Frontal cortex (tissue), 4 donors: ENCODE data around the gene SLC39A7. TPM values are rescaled to one million over a fixed set of nuclear protein-coding genes. Genes with fewer than 3 reads are reported as not detected.
"Not testable (repeated sequence)": the region's sequence is repeated elsewhere in the genome, so short reads cannot be mapped to it uniquely, and the experiment has no call there.

Experiments used
- DNase-seq, 2 donors: peaks; one replicate each; pipeline ENCODE4 v3.0.0; 2012; ENCODE audit warnings: low spot score in 2 of 2
- FAIRE-seq: peaks from 2 replicates; lab custom pipeline; 2012; peaks lifted over from hg19 to GRCh38; lab: Jason Lieb, UNC
- total RNA-seq: library from RNA; depleted of rRNA; stranded (reverse); fragments of >200 nt; gene quantifications from one replicate; pipeline ENCODE4 v1.2.3, GENCODE V29; 2014
- donor health status: control.
- donor health status: control.
- donor health status: control.

SLC39A7 gene
- total RNA-seq, 1 donor from 2014 or later = 36.3 TPM

DNA sequence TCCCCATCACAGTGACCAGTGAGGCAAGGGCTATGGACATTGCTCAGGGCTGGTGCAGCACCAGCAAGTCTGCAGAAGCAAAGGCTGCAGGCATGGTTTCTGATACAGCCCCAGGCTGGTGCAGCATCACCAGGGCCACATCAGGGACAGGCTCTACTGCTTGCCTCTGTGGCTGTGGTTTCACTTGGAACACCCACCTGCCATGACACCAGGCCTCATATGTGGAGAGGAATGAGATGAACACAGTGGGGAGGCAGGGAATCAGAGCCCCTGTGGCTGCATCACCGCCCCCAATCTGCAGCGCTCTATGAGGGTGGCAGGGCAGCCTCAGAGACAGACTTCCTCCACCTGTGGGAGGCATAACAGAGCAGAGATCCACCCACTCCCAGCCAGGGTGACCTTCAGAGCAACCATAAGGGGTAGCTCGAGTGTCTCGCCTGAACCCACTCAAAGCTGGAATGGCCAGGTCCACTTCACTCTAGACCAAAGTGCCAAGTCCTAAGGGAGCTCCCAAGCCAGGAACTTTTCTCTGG, 15.5 kb downstream of the SLC39A7 start:
- no peak for DNase-seq
- FAIRE-seq = no peak

DNA sequence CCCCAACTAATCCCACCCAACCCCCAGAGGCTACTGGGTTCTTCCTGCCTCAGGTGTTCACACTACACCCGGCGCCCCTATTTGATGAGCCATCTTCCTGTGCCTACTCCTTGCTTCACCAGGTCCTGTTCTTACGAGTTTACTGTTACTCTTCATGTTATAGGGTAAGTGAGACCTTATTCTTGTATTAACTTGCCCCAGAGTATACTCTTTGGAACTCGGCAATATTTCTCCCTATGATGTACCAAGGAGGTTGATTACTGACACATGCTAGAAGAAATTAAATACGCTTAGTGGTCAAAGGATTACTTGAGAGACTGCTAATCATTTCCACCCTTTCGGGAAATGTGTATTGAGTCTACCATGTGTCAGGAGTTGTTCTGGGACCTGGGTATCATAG, 16.6 kb downstream of the SLC39A7 start:
- FAIRE-seq (no peak), DNase-seq (no peak)

DNA sequence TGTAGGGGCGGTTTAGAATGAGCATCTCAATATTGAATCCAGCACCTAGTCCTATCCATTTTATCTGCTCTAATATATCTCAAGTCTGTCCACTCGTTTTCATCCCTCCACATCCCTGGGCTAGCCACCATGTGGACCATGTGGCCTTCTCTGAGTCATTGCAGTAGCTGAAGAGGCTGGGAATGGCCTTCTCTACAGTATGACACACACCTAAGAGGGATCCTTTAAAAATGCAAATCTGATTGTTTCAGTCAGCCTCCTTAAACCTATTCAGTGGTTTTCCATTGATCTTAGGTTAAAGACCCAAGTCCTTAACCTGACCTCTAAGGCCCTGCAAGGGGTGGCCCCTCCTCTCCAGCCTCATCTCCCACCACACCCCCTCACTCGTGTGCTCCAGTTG, 17.0 kb downstream of the SLC39A7 start:
- FAIRE-seq (no peak), DNase-seq (no peak)

DNA sequence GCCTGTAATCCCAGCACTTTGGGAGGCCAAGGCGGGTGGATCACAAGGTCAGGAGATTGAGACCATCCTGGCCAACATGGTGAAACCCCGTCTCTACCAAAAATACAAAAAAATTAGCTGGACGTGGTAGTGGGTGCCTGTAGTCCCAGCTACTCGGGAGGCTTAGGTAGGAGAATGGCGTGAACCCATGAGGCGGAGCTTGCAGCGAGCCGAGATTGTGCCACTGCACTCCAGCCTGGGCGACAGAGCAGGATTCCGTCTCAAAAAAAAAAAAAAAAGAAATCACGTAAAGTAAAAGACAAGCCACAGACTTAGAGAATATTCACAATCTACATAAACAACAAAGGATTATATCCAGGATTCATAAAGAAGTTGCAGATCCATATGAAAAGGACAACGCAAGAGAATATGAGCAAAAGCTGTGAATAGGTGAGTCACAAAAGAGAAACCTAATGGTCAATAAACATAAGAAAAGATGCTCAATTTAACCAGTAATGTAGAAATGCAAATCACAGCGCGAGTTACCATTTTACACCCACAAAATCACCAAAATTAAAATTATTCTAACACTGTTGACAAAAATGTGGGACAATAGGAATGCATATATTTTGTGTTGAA, 25.9 kb downstream of the SLC39A7 start:
- DNase-seq, FAIRE-seq: not testable (repeated sequence)

DNA sequence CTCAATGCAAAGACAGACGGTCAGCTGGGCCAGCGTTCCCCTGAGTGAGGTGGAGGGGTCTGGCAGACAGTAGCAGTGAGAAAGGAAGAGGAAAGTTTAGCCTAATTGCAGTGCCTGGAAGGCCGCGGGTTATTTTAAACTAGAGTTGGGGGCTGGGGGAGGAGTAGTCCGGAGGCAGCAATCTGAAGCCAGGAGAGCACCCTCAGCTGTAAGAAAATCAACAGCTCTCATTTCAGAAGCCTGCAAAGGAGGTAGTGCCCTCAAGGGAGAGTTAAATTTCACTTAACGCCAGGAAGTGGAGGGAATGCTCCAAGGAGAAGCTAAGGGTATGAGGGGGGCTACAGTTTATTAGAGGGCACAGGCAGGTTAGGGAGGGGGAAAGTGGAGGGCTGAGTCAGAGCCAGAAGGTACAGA, 34.6 kb downstream of the SLC39A7 start:
- no peak for FAIRE-seq
- DNase-seq = no peak

DNA sequence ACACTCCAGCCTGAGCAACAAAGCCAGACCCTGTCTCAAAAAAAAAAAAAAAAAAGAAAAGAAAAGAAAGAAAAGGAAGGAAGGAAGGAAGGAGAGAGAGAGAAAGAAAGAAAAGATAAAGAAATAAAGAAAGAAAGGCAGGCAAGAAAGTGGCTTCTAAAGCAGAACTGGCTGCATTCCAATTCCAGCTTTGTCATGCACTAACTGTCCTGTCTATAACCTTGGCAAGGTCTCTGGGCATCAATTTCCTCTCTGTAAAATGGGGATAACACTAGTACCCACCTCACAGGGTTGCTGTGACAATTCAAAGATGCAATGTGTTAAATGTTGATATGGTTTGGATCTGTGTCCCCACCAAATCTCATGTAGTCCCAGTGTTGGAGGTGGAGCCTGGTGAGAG, 35.7 kb downstream of the SLC39A7 start:
- FAIRE-seq = no peak
- no peak for DNase-seq

DNA sequence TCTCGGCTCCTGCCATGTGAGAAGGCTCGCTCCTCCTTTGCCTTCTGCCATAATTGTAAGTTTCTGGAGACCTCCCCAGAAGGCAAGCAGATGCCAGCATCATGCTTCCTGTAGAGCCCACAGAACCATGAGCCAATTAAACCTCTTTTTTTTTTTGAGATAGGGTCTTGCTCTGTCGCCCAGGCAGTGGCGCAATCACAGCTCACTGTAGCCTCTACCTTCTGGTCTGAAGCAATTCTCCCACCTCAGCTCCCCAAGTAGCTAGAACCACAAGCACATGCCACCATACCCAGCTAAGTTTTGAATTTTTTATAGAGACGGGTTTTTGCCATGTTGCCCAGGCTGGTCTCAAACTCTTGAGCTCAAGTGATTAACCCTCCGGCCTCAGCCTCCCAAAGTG, 36.2 kb downstream of the SLC39A7 start:
- no peak for FAIRE-seq
- DNase-seq = no peak

DNA sequence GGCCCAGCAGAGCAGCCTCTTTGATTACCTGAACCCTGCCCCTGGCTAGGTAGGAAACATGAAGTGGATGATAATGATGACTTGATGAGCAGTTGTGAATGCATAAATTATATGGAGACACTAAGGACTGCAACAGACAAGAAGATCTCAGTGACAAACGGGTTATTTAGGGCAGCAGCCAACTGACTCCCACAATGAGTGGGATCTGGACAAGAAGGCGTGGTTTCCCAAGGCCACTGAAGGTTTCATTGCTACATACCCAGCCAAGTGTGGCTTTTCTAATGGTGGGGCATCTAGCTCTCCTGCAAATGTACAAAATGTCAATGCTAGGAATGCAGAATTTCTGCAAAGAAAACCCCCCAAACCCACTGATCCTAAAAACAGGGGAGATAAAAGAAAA, 37.1 kb downstream of the SLC39A7 start:
- DNase-seq = no peak
- no peak for FAIRE-seq

DNA sequence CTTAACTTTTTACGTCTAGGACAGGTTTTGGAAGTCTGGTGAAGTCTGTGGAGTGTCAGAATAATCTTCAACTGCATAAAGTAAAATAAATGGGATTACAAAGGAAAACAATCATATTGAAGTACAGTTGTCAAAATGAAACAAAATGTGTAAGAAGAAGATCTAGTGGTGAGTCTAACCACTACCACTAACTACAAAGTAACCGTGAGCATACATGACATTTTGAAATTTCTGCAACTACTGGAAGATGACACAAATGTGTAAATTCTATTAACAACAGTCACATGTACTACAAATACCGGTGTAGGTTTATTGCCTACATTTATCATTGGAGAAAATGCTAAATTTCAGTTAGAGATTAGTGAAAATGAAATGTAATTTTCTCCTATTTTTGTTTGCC, 41.3 kb downstream of the SLC39A7 start:
- FAIRE-seq = no peak
- no peak for DNase-seq

DNA sequence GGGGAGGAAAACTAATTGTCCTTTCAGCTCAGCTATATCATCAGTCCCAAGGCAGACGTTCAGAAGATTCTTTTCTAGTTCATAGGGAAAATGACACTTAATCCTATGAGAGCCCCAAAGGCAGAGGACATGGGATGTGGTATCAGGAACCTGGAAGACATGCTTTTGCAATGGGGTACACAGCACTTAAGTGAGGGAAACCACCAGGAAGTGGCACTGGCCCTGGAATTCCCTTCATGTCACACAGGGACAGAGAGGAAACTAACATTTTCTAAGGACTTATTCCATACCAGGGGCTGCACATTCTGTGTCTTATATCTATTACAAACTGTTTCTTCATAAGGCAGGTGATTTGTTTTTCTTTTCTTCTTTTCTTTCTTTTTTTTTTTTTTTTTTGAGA, 42.8 kb downstream of the SLC39A7 start:
- DNase-seq = no peak
- no peak for FAIRE-seq

DNA sequence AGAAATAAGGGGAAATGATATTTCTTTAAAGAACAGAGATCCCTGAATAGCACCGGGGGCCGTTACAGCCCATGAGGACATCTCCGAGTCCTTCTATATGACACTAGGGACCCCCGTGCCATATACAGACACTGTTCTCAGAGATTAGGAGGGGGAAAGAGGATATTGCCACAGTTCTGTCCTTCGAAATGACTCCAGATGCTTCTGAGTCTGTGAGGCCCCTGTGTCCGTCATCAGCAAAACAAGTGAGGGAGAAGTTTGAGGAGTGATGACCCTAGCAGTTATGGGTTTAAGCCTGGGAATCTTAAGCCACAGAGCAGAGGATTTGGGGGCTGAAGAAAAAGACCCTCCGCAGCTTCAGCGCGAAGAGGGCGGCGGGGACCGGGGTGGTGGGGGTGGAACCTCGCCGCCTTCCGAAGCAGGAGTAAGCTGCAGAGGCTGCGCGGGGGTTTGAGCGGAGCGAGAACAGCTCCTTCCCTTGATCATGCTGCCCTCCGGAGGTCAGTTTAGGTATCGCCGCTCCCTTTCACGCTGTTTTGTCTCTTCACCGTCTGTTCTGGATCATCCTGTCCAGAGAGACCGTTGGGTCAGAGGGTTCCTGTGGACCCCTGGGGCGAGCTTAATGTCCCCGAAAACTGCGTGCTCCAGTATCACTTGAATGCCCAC, 47.4 kb downstream of the SLC39A7 start:
- DNase-seq (peak; percentile 60 to 70), FAIRE-seq (no peak)

DNA sequence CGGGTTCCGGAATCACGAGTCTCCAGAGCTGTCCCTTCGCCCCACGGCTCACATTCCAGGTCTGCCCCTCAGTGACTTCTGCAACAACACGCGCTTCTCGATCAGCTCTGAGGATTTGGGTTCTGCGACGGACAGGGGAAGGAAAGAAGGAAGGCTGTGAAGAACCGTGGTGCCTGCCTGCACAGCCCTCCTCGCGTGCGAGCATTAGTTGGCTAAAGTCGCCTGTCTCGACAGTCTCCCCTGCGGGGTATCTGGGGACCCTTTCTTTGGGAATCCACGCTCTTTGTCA, 47.9 kb downstream of the SLC39A7 start:
- FAIRE-seq (no peak), DNase-seq (no peak)

DNA sequence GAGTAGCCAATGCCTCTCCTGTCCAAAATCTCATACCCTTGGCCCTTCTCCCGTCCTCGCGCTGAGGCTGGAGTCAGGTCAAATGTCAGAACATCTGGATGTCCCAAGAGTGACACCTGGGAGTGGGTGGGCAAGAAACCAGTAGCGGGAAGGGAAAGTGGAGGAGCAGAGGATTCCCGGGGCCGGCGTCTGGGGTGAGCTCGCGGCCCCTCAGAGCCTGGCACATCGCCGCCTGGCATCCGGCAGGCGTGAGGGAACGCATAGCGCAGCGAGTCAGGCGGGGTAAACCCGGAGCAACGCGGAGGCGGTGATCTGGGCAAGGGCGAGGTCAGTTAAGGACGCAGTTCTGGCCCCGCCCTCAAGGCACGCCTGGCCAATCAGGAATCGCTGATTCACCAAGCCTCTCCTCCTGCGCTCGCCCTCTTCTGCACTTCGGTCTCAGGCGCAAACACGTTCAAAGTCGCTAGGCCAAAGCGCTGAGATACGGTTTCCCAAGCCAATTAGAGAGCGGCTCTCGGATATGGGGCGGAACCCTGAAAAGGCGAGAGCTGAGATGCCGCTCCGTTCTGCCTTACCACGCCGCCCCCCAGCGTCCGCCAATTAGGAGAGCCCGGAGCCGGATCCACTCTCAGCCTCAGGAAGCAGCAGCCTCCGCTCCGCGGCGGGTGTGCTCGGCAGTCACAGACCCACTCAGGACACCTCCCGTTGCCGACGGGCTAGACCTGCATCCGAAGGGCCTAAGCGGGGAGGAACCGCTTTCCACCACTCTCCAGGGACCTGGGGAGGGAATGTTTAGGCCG, 48.5 kb downstream of the SLC39A7 start:
- peak; percentile 84 for FAIRE-seq

DNA sequence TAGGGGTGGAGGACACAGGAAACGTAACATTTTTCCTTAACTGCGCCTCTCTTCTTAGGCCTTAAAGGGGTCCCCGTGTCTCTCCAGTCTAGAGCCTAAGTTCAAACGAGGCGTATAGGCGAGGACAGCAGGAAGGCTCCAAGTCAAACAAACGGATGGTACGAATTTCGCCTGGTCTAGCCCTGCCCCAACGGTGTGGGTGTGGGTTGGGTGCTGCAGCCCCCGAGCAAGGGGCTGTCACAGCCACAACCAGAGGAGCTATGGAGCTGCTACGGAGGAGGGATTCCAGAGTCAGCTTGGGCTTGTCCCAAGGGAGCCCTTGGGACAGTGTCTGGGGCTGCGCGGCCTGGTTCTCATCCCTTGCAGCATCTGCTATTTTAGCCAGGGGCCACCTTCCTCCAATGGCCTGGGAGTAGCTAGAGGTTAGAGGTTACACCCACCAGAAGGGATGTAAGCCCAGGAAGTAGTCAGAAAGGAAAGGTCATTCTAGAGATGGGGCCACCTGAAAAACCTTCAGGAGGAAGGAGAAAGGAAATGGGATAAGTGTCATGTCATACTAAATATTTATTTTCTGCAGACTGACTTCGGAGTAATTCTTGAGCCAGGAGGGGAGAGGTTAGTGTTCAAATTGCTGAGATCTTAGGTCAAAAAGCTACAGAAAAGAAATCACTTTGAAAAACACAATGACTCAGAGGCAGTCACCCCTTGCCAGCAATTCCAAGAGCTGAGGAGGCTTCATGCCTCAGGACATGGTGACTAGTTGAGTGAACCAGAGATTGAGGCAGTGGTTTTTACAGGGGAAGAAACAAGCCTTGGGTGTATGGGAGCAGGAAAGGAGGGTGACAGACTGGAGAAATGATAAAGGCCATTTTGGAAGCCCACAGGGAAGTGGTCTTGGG, 49.3 kb downstream of the SLC39A7 start:
- FAIRE-seq = no peak
- no peak for DNase-seq

More for the DNA sequence above, 48.5 kb downstream of the SLC39A7 start:
- DNase-seq = peak; percentile 77 to 88

DNA sequence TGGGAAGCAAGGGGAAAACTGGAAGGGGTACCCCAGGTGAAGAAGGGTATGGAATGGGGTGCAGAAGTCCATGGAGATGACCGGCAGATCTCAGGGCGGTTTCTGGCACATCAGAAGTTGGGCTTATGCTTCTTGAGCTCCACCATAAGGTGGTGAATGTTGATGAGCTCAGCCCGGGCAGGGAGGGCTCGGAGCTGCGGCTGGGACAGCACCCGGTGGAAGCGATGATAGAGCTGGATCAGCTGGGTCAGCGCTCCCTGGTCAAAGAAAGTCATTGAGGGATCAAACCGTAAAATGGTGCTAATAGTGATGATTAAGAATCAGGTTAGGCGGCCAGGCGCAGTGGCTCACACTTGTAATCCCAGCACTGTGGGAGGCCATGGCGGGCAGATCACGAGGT, 50.1 kb downstream of the SLC39A7 start:
- FAIRE-seq (no peak), DNase-seq (no peak)

DNA sequence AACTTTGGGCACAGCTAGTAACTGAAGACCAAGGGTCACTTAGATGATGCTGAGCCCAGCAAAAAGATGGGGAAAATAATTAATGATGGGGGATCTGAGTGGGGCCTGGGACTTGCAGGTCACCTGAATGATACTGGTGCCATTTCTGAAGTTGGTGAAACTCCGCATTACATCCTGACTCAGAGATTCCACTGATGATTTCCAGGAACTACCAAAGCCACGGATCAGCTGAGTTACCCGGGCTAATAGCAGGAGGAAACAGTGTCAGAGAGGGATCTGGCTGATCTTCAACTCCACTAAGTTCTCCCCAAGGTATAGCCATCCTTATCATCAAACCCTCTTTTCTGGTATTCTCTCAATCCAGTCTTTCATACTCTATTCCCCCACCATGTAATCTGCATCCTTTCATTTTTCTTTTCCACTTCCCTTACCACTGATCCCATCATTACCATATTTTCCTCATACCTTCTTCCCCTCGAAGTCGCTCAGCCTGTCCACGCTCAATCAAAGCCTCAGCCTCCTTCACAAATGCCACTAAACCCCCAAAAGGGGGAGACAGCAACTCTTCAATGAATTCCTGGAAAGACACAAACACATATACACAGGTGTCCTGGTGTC, 50.8 kb downstream of the SLC39A7 start:
- DNase-seq (no peak), FAIRE-seq (no peak)

DNA sequence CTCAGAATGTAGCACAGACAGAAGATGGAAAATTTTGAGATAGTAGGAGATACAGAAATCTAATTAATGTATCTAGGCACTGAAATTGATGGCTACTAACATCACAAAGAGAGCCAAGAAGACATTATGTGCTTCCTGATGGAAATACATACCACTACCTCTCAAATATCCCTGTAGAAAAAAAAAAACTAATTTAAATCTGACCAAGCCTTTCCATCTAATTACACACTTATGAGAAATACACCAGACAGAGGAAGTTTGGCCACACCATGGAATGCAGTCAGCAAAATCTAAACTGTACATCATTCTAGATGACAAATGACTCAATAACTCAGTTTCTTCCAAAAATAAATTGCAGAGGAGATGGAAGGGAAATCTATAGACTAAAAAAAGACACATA, 52.1 kb downstream of the SLC39A7 start:
- DNase-seq = no peak
- FAIRE-seq = no peak
